Endometrial microvascular endothelial cells (primary cell): ENCODE results near the gene ESR2. TPM values are rescaled to one million over a fixed set of nuclear protein-coding genes. Genes with fewer than 3 reads are reported as not detected.

Experiments used
- in situ Hi-C: cut with HindIII; loops from 2 replicates; pipeline ENCODE4 v1.10.0; 2017; ENCODE audit warnings: low sequenced_read_pairs, low pct_unique_long_range_greater_than_20kb; ENCODE audit errors: inconsistent ontology term
- total RNA-seq: library from RNA; depleted of rRNA; stranded (reverse); fragments of >200 nt; gene quantifications from one replicate; pipeline ENCODE4 v1.2.3, GENCODE V29; 2015; ENCODE audit errors: inconsistent ontology term

Gene ESR2
- total RNA-seq, 1 donor from 2014 or later = 2.5 TPM

DNA sequence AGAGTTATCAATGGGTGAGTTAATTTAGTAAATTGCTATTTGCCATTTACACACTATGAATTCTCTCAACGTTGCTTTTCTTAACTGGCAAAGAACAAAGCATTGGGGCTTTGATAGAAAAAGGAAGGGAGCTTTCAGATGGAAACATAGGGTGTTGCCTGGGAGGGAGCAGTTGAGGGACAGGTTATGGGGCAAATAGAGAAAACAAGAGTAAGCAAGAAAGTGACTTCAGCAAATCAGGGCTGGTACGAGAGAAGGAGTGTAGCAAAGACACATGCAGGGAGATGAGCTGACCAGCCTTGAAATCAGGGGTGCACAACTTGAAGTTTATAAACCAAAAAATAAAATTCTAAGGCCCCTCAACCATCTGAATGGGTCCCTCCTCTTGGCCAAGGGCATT, 15.7 kb downstream of the ESR2 start:
- in situ Hi-C loops = no loop called here

DNA sequence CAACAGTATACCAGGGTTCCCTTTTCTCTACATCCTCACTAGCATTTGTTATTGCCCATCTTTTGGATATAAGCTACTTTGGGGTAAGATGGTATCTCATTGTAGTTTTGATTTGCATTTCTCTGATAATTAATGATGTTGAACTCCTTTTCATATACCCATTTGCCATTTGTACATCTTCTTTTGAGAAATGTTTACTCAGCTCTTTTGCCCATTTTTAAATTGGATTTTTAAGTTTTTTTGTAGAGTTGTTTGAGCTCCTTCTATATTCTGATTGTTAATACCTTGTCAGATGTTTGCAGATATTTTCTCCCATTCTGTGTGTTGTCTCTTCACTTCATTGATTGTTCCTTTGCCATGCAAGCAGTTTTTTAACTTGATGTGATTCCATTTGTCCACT, 22.2 kb downstream of the ESR2 start:
- in situ Hi-C loops = no loop called here

DNA sequence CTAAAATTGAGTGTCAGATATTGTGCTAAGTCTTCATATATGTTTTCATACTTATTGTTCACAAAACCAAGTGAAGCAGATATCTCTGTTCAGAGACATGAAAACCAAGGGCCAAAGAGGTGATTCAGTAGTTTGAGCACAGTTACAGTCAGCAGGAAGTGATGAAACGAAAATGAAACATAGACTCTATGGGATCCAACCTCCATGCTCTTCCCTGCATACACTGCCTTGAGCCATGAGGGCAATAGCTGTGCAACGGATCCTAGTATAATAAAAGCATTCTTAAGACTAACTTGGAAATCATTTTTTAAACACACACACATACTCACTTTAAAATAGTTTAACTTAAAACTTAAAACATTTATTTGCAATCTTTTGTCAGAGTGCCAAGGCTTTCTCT, 27.9 kb downstream of the ESR2 start:
- in situ Hi-C loops = no loop called here

DNA sequence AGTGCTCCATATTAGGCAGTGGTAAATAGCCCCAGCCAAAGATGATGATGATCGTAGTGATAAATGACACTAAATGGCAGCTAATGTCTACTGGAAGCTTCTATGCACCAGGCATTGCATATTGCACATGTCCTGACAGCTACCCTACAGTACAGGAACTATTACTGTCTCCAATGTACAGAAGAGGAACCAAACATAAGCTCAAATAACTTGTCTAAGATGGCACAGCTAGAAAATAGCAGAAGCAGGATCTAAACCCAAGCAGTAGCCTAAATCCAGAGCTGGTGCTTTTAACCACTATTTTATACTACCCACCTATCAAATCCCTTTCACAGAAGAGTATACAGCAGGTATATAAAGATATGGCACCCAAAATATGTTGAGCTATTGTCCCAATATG, 28.9 kb downstream of the ESR2 start:
- in situ Hi-C loops = no loop called here

DNA sequence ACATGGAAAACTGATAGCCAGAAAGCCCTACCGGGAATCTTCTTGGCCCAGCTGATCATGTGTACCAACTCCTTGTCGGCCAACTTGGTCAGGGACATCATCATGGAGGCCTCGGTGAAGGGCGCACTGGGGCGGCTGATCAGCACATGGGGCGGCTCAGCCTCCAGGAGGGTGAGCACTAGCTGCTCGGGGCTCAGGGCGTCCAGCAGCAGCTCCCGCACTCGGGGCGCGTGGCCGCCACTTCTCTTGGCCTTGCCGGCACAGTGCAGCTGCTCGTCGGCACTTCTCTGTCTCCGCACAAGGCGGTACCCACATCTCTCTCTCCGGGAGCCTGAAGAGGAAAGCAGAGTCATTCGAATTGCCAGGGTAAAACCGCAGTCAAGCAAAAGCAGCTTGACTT, 33.8 kb downstream of the ESR2 start:
- in situ Hi-C loops = no loop called here

DNA sequence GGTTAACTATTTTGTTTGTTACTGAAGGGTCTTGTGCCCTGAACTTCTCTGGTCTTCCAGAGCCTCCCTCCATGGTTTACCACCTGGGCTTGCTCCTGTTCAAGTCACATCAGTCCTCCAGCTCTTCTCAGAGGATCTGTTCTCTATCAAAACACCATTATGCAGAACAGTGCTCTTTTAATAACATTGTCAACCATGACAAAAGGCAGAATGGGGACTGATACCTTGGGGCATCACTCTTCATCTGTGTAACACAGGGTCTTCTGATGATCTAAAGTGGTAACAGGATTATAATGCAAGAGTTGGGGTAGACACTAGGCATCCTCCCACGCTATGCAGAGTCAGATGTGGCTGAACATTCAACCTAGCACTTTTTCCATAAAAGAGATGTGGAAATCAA, 38.4 kb downstream of the ESR2 start:
- in situ Hi-C loops = no loop called here

DNA sequence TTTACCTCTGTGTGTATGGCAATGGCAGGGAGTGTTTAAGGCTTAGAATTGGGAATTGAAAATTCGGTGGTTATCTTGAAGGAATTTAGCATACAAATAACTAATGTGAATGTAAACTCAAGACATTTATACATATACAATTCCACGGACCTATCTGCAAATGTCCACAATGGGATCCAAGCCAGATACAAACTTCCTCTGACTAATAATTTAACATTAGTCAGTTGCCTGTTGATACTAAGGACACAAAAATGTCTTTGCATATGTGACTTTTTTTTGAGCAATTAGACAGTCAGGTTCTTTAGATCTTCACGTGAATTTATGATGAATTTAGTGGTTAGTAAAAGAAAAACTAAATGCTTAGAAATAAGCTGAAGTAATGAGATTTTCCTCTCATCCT, 40.5 kb downstream of the ESR2 start:
- in situ Hi-C loops = no loop called here

DNA sequence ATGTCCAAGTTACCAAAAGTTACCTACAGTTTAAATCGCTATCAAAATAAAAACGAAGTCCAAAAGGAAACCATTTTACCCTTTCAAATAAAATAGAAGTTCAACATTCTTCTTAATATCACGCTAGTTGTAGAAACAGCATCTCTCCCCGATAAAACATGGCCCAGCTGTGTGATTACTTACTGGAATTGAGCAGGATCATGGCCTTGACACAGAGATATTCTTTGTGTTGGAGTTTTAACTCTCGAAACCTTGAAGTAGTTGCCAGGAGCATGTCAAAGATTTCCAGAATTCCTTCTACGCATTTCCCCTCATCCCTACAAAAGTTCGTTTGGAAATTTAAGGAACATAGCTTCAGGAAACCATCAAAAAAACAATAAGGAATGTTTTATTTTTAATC, 44.8 kb downstream of the ESR2 start:
- in situ Hi-C loops = no loop called here

DNA sequence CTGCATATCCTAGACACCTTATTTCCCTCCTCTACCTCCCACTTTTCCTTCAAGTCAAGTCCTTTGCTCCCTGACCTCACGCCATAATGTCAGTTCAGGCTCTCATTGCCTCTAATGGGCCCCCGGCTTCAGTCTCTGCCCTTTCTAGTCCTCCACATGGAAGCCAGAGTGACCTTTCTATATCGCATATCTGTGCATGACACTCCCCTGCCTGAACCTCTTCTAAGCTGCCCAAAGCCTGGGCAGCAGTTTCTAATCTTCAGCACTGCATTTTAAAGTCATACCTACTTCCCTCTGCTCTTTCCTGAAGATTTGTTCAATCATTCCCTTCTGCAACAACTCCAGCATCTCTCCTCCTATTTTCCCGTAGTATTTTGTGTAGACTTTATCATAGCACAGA, 45.5 kb downstream of the ESR2 start:
- in situ Hi-C loops = no loop called here

DNA sequence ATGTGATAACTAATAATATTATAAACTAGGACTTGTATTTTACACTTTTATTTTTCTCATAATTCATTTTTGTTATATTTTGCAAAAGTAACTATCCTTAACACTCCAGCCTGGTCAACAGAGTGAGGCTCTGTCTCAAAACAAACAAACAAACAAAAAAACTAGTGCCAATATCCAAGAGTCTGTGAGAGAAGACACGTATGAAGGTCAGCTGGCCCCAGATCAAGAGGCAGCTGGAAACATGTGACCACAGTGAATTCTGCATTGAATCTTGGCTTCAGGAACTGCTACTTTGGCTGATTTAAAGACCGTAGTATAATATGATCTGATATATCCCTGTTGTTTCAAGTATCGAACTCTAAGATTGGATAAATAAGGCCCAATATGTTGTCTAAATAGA, 47.0 kb downstream of the ESR2 start:
- in situ Hi-C loops = no loop called here

DNA sequence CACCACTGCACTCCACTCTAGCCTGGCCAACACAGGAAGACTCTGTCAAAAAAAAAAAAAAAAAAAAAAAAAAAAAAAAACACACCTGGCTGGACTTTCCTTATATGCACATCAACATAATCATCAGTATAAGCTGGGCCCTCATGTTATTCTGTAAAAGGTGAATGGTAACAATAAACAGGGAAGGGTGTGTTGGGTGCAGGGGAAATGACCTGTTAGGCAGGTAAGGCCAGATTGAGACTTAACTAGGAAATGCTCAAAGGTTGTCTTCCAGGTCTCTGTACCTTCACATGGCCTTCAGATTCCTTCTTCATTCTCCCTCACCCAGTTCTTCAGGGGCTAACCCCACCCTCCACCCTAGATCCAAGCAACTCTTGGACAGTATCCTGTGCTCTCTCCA, 47.5 kb downstream of the ESR2 start:
- in situ Hi-C loops = no loop called here

DNA sequence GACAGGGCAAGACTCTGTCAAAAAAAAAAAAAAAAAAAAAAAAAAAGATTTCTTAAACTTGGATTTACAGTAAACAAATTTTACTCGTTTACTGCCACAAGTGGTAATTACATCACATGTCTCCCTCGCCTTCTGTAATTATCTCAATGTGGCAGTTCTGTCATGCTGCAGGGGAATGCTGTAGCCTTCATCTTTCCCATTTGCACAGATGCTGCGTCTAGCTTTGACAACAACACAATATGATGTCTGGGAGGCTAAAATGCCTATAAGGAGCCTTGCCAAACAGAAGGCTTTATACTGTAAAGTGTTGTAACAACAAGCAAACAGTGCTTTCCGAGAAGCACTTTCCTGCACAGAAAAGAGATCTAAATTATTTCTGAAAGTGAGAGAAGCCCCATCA, 48.7 kb downstream of the ESR2 start:
- in situ Hi-C loops = no loop called here

DNA sequence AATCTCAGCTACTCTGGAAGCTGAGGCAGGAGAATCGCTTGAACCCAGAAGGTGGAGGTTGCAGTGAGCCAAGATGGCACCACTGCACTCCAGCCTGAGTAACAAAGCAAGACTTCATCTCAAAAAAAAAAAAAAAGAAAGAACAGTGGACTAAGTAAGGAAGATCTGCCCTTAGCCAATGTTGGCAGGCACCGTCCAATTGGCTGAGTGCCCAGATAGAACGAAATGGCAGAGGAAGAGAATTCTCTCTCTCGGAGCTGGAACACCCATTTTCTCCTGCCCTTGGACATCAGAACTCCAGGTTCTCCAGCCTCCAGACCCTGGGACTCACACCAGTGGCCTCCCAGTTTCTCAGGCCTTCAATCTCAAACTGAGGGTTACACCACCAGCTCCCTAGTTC, 49.9 kb downstream of the ESR2 start:
- in situ Hi-C loops = no loop called here

DNA sequence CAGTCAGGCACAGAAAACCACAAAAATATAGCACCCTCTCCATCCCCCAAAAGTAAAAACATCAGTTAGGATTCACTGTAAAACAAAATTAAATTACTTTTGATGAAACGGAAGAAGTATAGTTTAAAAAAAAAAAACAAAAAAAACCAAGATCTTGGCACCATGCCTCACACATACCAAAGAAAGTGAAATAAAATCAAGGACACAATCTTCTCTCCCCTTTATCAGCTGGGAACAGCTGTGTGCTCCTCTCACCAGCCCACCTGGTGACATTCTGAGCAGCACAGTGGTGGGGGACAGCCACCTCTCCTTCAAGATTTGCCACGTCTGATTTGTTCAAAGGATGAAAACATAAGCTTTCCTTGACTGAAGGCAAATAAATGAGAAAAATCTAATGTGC, 55.5 kb downstream of the ESR2 start:
- in situ Hi-C loops = no loop called here

DNA sequence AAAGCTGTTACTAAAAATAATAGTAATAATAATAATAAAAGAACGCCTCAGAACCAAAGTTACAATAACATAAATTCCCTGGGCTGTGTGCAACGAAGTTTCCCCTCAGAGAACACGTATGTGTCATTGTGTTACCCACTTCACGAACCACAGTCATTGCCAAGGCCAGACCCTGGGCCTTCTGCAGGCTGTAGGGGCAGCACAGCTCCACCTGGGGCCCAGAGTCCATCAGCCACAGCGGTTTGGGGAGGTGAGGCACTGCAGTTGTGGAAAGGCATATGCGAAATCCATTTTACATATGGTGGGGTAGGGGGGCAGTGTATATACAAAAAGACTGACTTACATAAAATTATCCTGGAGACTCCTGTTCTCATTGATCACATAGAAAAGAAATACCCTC, 56.1 kb downstream of the ESR2 start:
- in situ Hi-C loops = no loop called here

DNA sequence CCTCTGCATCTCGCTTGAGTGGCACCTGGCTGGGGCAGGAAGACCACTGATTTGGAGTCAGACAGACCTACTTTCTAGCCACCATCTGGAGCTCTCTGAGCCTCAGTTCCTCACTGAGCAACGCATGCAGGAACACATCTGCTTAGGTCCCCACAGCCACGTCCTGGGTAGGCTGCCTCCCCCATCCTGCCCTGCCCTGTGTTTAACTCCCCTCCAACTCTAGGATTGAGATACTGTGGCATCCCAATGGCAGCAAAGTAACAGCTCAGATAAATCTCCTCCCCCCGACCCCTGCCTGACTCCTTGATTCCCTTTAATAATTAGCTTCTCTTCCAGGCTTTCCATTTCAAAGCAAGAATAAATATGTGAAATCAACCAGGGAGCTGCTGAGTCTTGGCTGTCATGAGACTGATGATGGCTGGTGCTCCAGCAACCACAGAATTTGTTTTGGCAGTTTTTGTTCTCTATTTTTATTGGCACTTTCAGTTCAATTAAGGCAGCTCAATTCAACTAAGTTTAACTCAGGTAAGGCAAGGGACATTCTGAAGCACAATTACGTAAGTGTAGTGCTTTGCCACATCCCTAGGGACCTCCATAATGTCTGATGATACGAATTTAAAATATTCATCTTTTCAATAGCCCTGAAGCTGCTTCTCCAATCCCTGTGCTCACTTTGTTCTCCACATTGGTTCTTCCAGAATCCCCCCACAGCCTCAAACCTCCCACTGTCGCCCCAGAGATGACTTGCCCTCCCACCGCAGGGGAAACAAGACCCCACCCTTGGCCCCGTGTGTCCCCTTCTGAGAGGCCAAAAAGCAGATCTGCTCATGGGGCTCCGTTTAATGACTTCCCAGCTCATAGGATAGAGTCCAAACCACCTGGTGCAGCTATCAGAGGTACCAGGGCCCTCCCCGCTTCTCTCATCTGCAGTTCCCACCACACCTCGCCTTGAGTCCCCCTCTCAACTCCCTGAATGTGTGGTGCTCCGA, 58.2 kb downstream of the ESR2 start:
- in situ Hi-C loops = no loop called here

DNA sequence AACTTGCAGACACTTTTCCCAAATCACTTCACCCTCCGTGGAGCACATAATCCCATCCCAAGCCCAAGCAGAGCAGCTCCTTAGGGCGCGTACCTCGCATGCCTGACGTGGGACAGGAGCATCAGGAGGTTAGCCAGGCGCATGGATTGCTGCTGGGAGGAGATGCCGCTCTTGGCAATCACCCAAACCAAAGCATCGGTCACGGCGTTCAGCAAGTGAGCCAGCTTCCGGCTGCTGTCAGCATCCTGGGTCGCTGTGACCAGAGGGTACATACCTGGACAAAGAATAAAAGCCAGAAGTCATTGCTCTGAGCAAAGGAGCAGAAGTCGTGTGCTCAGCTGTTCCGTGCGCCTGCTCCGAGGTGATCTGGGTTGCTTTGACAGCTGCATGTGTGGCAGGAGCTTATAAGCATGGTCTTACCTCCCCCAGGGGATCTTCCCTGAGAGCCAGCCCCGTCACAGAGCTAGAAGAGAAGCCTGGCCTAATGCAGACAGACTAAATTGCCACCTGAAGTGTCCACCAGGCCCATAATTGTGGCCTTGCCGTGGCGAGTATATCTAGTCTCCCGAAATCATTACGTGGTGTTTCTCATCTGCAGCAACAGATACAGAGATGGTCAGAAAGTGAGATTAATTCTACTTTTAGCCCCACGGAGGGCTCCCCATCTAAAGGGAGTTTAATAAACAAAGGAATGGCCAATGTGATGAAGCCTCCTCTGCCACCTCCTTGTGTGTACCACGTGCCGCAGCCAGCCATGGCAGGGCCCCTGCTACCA, 59.1 kb downstream of the ESR2 start:
- in situ Hi-C loops = no loop called here

DNA sequence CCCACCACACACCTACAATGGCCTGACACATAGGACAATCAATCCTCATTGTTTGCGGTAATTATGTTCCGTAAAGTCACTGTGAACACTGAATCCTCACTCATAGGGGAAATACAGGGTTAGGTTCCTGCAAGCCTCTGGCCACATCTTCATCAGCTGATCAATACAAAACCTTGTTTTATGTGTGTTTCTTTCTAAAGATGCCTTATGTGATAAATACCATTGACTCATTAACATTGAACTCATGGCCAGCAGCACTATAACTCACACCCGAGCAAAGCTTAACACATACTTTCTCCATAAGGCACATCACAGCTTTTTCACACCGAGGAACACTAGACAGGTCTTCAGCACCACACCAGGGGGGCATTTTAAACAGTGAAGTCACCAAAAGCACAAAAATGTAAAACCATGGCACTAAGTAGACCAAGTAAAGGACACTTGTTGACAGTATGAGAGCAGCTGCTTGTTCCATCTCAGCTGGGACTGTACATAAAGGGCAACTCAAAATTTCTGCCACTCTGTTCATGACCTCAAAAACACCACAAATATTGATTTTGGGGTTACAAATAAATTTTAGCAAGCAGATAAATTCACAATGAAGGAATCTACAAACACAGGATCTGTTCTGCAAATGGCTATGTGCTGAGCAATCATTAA, 60.5 kb downstream of the ESR2 start:
- in situ Hi-C loops = no loop called here

DNA sequence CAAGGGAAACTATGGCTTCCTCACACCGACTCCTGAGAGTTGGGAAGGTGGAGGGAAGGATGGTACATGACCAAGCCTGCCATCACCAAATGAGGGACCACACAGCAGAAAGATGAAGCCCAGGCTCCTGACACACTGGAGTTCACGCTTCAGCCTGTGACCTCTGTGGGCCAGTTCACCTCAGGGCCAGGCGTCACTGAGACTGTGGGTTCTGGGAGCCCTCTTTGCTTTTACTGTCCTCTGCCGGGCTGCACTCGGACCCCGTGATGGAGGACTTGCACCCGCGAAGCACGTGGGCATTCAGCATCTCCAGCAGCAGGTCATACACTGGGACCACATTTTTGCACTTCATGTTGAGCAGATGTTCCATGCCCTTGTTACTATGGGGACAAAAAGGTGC, 61.2 kb downstream of the ESR2 start:
- in situ Hi-C loops = no loop called here
